Measurements from ENCODE around the gene EID1.

Gene EID1

GRCh38 chr15:48871542-48871941, 6.4 kb upstream of the EID1 start:
- no peak overlapping the region for H2BK120ac ChIP-seq (ENCODE audit: low read depth, low read length)
- no peak overlapping the region for H3K4me2 ChIP-seq (ENCODE audit: low read length)
- no peak overlapping the region for H2BK5ac ChIP-seq (ENCODE audit: low read length)
- no peaks in the 10 kb centered on the region for H3K79me2 ChIP-seq (ENCODE audit: control insufficient read depth, insufficient read depth, low read length)
- H3K56ac ChIP-seq (ENCODE audit: low read length): no peak overlapping the region
- no peak overlapping the region for H2BK15ac ChIP-seq (replicated peaks; ENCODE audit: low read depth)
- H2AK5ac ChIP-seq (ENCODE audit: low read length): no peak overlapping the region
- no peaks in the 10 kb centered on the region for H3K4me1 ChIP-seq (ENCODE audit: control insufficient read depth, low read depth, low read length)
- H3K36me3 ChIP-seq (ENCODE audit: control insufficient read depth, insufficient read depth, low read length): no peaks in the 10 kb centered on the region
- no peak for DNase-seq
- H4K8ac ChIP-seq (ENCODE audit: low read depth, low read length): no peak overlapping the region
- no peak overlapping the region for H3K23ac ChIP-seq (ENCODE audit: low read length)
- H3K4me3 ChIP-seq (ENCODE audit: low read length): no peak overlapping the region
- no peak overlapping the region for H3K18ac ChIP-seq (ENCODE audit: low read length)
- no peaks in the 10 kb centered on the region for H3K27me3 ChIP-seq (ENCODE audit: insufficient read depth, low read length, poor library complexity)
- no peak overlapping the region for H3K27ac ChIP-seq (ENCODE audit: low read depth, low read length)
- H3K79me1 ChIP-seq (ENCODE audit: low read length): no peaks in the 10 kb centered on the region
- no peak overlapping the region for H3K4ac ChIP-seq (ENCODE audit: low read depth, low read length)
- H3K9ac ChIP-seq (ENCODE audit: low read length): no peak overlapping the region
- H4K5ac ChIP-seq (ENCODE audit: low read length): no peak overlapping the region

- H3K27me3 ChIP-seq (ENCODE audit: insufficient read depth, low read length, poor library complexity): no peaks in the 10 kb centered on the region
- H3K79me1 ChIP-seq (ENCODE audit: low read length): no peaks in the 10 kb centered on the region
- H3K56ac ChIP-seq (ENCODE audit: low read length): no peak overlapping the region
- no peak overlapping the region for H3K4ac ChIP-seq (ENCODE audit: low read depth, low read length)
- H3K23ac ChIP-seq (ENCODE audit: low read length): no peak overlapping the region
- H3K27ac ChIP-seq (ENCODE audit: low read depth, low read length): no peak overlapping the region
- no peak overlapping the region for H2BK15ac ChIP-seq (replicated peaks; ENCODE audit: low read depth)
- H3K4me3 ChIP-seq (ENCODE audit: low read length): no peak overlapping the region
- no peak overlapping the region for H2BK5ac ChIP-seq (ENCODE audit: low read length)
- no CpG with 5 or more reads among the region's 2 CpGs for WGBS (ENCODE audit: extremely low coverage, insufficient coverage, low lambda C conversion rate)
- no peak overlapping the region for H4K5ac ChIP-seq (ENCODE audit: low read length)
- H3K79me2 ChIP-seq (ENCODE audit: control insufficient read depth, insufficient read depth, low read length): no peaks in the 10 kb centered on the region
- H3K18ac ChIP-seq (ENCODE audit: low read length): no peak overlapping the region
- no peak overlapping the region for H3K4me2 ChIP-seq (ENCODE audit: low read length)
- no peaks in the 10 kb centered on the region for H3K36me3 ChIP-seq (ENCODE audit: control insufficient read depth, insufficient read depth, low read length)
- no peak for DNase-seq
- no peak overlapping the region for H2BK120ac ChIP-seq (ENCODE audit: low read depth, low read length)
- no peak overlapping the region for H4K8ac ChIP-seq (ENCODE audit: low read depth, low read length)
- no peak overlapping the region for H2AK5ac ChIP-seq (ENCODE audit: low read length)
- H3K9ac ChIP-seq (ENCODE audit: low read length): no peak overlapping the region
- H3K4me1 ChIP-seq (ENCODE audit: control insufficient read depth, low read depth, low read length): no peaks in the 10 kb centered on the region
Measured at GRCh38 chr15:48872632-48873031, 5.3 kb upstream of the EID1 start.

- Histone ChIP-seq H3K79me2 (ENCODE audit: control insufficient read depth, insufficient read depth, low read length) (peaks cover 10% of the 10 kb centered on the region), H4K5ac (ENCODE audit: low read length) (no peak overlapping the region), H3K56ac (ENCODE audit: low read length) (no peak overlapping the region), H3K4me2 (ENCODE audit: low read length) (no peak overlapping the region), H3K23ac (ENCODE audit: low read length) (no peak overlapping the region), H3K4ac (ENCODE audit: low read depth, low read length) (no peak overlapping the region), H3K36me3 (ENCODE audit: control insufficient read depth, insufficient read depth, low read length) (no peaks in the 10 kb centered on the region), H3K9ac (ENCODE audit: low read length) (no peak overlapping the region), H3K18ac (ENCODE audit: low read length) (no peak overlapping the region), H3K4me3 (ENCODE audit: low read length) (no peak overlapping the region), H2BK15ac (replicated peaks; ENCODE audit: low read depth) (no peak overlapping the region), H3K79me1 (ENCODE audit: low read length) (peaks cover 3% of the 10 kb centered on the region), H4K8ac (ENCODE audit: low read depth, low read length) (no peak overlapping the region), H2BK5ac (ENCODE audit: low read length) (no peak overlapping the region), H2BK120ac (ENCODE audit: low read depth, low read length) (no peak overlapping the region), H2AK5ac (ENCODE audit: low read length) (no peak overlapping the region), H3K27ac (ENCODE audit: low read depth, low read length) (no peak overlapping the region), H3K4me1 (ENCODE audit: control insufficient read depth, low read depth, low read length) (peaks cover 4% of the 10 kb centered on the region), H3K27me3 (ENCODE audit: insufficient read depth, low read length, poor library complexity) (no peaks in the 10 kb centered on the region)
- no CpG with 5 or more reads among the region's 2 CpGs for WGBS (ENCODE audit: extremely low coverage, insufficient coverage, low lambda C conversion rate)
- DNase-seq: no peak
Measured at GRCh38 chr15:48875241-48875960, 2.5 kb upstream of the EID1 start.

GRCh38 chr15:48876057-48876456, 1.9 kb upstream of the EID1 start:
- no peak overlapping the region for H4K8ac ChIP-seq (ENCODE audit: low read depth, low read length)

GRCh38 chr15:48880070-48880634, 2.2 kb downstream of the EID1 start:
- no peak overlapping the region for H3K56ac ChIP-seq (ENCODE audit: low read length)
- no peak overlapping the region for H2AK5ac ChIP-seq (ENCODE audit: low read length)
- no peak for DNase-seq
- WGBS (ENCODE audit: extremely low coverage, insufficient coverage, low lambda C conversion rate): no CpG with 5 or more reads among the region's 3 CpGs
- H3K4me2 ChIP-seq (ENCODE audit: low read length): peak overlapping the region; percentile 16
- no peak overlapping the region for H3K4me3 ChIP-seq (ENCODE audit: low read length)
- no peak overlapping the region for H3K23ac ChIP-seq (ENCODE audit: low read length)
- peaks cover 4% of the 10 kb centered on the region for H3K4me1 ChIP-seq (ENCODE audit: control insufficient read depth, low read depth, low read length)
- no peaks in the 10 kb centered on the region for H3K27me3 ChIP-seq (ENCODE audit: insufficient read depth, low read length, poor library complexity)
- no peak overlapping the region for H2BK5ac ChIP-seq (ENCODE audit: low read length)
- H3K9ac ChIP-seq (ENCODE audit: low read length): peak overlapping the region; percentile 35
- H3K4ac ChIP-seq (ENCODE audit: low read depth, low read length): no peak overlapping the region
- peaks cover 3% of the 10 kb centered on the region for H3K79me1 ChIP-seq (ENCODE audit: low read length)
- no peak overlapping the region for H4K5ac ChIP-seq (ENCODE audit: low read length)
- no peak overlapping the region for H2BK15ac ChIP-seq (replicated peaks; ENCODE audit: low read depth)
- H3K18ac ChIP-seq (ENCODE audit: low read length): no peak overlapping the region
- no peak overlapping the region for H4K8ac ChIP-seq (ENCODE audit: low read depth, low read length)
- no peak overlapping the region for H3K27ac ChIP-seq (ENCODE audit: low read depth, low read length)
- H3K36me3 ChIP-seq (ENCODE audit: control insufficient read depth, insufficient read depth, low read length): no peaks in the 10 kb centered on the region
- peaks cover 10% of the 10 kb centered on the region for H3K79me2 ChIP-seq (ENCODE audit: control insufficient read depth, insufficient read depth, low read length)
- no peak overlapping the region for H2BK120ac ChIP-seq (ENCODE audit: low read depth, low read length)

More at GRCh38 chr15:48876057-48876456, 1.9 kb upstream of the EID1 start:
- no peak overlapping the region for H3K4me2 ChIP-seq (ENCODE audit: low read length)
- H3K4me3 ChIP-seq (ENCODE audit: low read length): no peak overlapping the region
- DNase-seq: no peak
- no peak overlapping the region for H3K27ac ChIP-seq (ENCODE audit: low read depth, low read length)
- H2AK5ac ChIP-seq (ENCODE audit: low read length): no peak overlapping the region
- no peak overlapping the region for H3K4ac ChIP-seq (ENCODE audit: low read depth, low read length)
- no peak overlapping the region for H2BK15ac ChIP-seq (replicated peaks; ENCODE audit: low read depth)
- H3K27me3 ChIP-seq (ENCODE audit: insufficient read depth, low read length, poor library complexity): no peaks in the 10 kb centered on the region
- peaks cover 3% of the 10 kb centered on the region for H3K79me1 ChIP-seq (ENCODE audit: low read length)
- no peak overlapping the region for H4K5ac ChIP-seq (ENCODE audit: low read length)
- no peak overlapping the region for H3K9ac ChIP-seq (ENCODE audit: low read length)
- H3K23ac ChIP-seq (ENCODE audit: low read length): no peak overlapping the region
- H3K18ac ChIP-seq (ENCODE audit: low read length): no peak overlapping the region
- no peak overlapping the region for H2BK120ac ChIP-seq (ENCODE audit: low read depth, low read length)
- no peaks in the 10 kb centered on the region for H3K36me3 ChIP-seq (ENCODE audit: control insufficient read depth, insufficient read depth, low read length)
- no peak overlapping the region for H3K56ac ChIP-seq (ENCODE audit: low read length)
- no peak overlapping the region for H2BK5ac ChIP-seq (ENCODE audit: low read length)
- H3K4me1 ChIP-seq (ENCODE audit: control insufficient read depth, low read depth, low read length): peaks cover 4% of the 10 kb centered on the region
- peaks cover 10% of the 10 kb centered on the region for H3K79me2 ChIP-seq (ENCODE audit: control insufficient read depth, insufficient read depth, low read length)
- no CpG with 5 or more reads among the region's 3 CpGs for WGBS (ENCODE audit: extremely low coverage, insufficient coverage, low lambda C conversion rate)

GRCh38 chr15:48883699-48884098, 5.8 kb downstream of the EID1 start:
- peaks cover 3% of the 10 kb centered on the region for H3K79me2 ChIP-seq (ENCODE audit: control insufficient read depth, insufficient read depth, low read length)
- peaks cover 3% of the 10 kb centered on the region for H3K79me1 ChIP-seq (ENCODE audit: low read length)
- no peak overlapping the region for H3K4me3 ChIP-seq (ENCODE audit: low read length)
- H4K5ac ChIP-seq (ENCODE audit: low read length): no peak overlapping the region
- H3K9ac ChIP-seq (ENCODE audit: low read length): no peak overlapping the region
- no peak overlapping the region for H4K8ac ChIP-seq (ENCODE audit: low read depth, low read length)
- H2BK15ac ChIP-seq (replicated peaks; ENCODE audit: low read depth): no peak overlapping the region
- H3K27ac ChIP-seq (ENCODE audit: low read depth, low read length): no peak overlapping the region
- H3K4ac ChIP-seq (ENCODE audit: low read depth, low read length): no peak overlapping the region
- H2AK5ac ChIP-seq (ENCODE audit: low read length): no peak overlapping the region
- no peak overlapping the region for H3K56ac ChIP-seq (ENCODE audit: low read length)
- H3K4me2 ChIP-seq (ENCODE audit: low read length): no peak overlapping the region
- H2BK5ac ChIP-seq (ENCODE audit: low read length): no peak overlapping the region
- DNase-seq: no peak
- H3K23ac ChIP-seq (ENCODE audit: low read length): no peak overlapping the region
- WGBS (ENCODE audit: extremely low coverage, insufficient coverage, low lambda C conversion rate): no CpG with 5 or more reads among the region's 2 CpGs
- no peak overlapping the region for H2BK120ac ChIP-seq (ENCODE audit: low read depth, low read length)
- H3K36me3 ChIP-seq (ENCODE audit: control insufficient read depth, insufficient read depth, low read length): no peaks in the 10 kb centered on the region
- no peak overlapping the region for H3K18ac ChIP-seq (ENCODE audit: low read length)
- no peaks in the 10 kb centered on the region for H3K27me3 ChIP-seq (ENCODE audit: insufficient read depth, low read length, poor library complexity)
- H3K4me1 ChIP-seq (ENCODE audit: control insufficient read depth, low read depth, low read length): peaks cover 4% of the 10 kb centered on the region
